ENCODE data around the gene VEGFC. TPM values are rescaled to one million over a fixed set of nuclear protein-coding genes. Genes with fewer than 3 reads are reported as not detected.

Gene VEGFC
- total RNA-seq, 1 donor from 2014 or later: 18.9 TPM

DNA sequence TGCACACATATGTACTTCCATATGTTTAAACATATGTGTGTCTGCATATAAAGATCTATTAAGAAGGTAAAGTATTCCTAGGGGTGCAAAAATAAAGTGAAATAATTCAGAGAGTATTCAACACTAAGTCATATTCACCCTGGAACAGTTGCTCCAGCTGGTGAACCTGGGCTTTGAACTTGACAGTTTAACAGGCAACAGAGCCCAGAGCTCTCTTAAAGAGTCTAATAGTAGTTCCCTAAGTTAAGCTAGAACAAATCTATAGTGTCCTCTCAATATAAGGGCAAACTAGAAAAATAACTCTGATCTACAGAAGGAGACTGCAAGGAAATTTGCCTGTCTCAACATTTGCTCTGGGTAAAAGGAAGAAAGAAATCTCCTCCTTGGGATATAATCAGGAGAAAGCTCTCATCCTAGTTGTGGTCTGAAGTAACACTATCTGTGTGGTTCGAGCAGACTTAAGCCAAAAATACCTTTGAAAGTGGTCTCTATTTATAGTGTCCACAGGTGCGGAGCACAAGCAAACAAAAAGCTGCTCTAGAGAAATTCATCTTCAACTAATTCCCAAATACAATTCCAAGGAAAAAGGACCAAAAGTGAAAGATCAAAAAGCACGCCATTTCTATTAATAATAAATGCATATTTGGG lies 29.9 kb downstream of the VEGFC start:
- DNase-seq (ENCODE audit: low read depth, low spot score): no peak

DNA sequence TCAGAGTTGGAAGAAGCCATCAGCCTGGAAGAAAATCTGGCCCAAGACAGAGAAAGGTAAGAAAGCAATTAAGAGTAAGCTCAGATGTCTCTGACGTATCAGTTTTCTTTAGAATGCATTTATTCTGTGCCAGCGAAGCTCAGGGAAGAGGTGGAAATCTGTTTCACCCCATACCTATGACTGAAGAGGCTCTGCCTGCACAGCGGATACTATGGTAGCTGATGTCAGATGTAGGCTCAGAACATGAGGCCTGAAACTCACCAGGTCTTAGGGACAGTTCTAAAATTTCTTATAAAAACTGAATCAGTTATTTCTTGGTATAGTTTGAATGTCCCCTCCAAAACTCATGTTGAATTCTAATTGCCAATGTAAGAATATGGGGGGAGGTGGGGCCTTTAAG lies 30.9 kb downstream of the VEGFC start:
- DNase-seq (ENCODE audit: low read depth, low spot score): no peak

DNA sequence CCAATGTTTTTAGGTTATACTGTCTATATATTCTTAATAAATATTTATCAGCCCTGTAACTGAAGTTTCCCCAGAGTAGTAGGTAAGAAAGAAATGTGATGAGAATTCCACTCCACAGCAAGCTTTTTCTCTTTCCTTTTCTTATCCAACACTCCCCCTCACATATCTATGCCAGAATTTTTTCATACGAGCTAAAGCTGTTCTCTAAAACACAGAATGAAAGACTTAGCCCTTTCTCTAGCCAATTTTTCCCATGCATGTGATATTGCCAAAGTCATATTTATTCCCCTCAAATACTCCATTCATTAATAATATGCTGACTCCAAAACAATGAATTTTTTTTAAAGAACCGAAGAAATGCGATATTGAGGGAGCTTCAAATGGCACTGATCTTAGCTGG lies 32.3 kb downstream of the VEGFC start:
- no peak for DNase-seq (ENCODE audit: low read depth, low spot score)

DNA sequence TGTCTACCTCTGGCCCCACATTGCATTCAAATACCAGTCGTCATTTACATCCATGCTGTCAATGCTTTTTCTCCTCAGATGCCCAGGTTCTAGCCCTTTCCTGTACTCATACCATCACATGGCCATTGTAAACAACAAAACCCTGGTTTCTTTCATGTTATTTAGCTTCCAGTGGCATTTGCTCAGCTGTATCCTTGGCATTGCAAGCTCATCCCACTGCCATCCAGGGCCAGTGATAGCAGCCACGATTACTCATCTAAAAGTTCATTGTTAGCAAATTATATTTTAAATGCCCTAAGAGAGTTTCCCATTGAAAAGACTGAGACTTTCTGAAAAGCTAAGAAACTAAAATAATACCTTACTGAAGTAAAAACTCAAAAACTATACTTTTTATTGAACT lies 34.0 kb downstream of the VEGFC start:
- DNase-seq (ENCODE audit: low read depth, low spot score): no peak

DNA sequence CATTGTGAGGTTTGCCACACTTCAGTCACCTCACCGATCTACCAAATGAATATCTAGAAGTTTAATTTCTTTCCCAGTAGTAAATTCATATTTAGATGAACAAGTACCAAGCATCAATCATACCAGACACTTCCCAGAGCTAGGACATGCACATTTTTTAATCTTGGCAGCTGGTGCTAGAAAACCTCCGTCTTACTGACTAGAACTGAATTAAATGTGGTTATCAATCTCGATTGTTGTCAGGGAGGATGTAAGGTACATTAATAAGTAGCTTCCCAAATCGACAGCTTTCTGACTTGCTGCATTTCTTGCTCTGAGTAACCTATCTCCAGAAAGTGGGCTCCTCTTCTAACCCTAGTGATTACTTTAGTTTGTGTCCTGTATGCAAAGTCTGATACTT lies 34.4 kb downstream of the VEGFC start:
- DNase-seq (ENCODE audit: low read depth, low spot score): no peak

DNA sequence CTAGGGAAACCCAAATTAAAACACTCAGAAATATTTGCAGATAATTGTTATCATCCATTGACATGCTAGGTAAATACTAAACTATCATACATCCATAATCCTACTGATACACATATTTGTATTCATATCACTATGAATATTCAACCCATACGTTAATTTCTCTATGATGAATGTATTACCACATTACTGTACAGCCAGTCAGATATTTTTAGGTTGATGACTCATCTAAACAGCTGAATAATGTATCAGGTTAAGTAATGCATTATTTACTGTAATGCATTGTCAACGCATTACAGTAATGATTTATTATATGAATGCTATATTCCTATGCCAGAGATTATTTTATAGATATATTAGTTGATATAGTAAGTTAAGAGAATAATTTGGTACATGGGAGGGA lies 37.1 kb downstream of the VEGFC start:
- no peak for DNase-seq (ENCODE audit: low read depth, low spot score)

DNA sequence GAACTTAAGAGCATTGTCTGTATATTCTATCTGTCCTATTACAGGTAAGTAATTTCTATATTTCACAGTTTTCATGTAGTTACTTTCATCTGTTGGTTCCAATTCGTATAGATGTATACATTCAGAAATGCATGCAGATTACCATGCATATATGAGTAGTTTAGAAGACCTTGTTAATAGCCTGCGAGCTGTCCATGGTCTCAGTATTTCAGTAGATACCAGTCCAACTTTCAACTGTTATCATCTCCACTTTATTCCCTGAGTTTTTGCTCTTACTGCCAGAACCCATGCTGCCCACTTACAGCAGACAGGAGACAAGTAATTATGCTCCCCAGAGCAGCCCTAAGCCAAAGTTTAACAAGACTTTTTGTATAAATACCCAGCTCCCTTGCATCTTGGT lies 37.7 kb downstream of the VEGFC start:
- no peak for DNase-seq (ENCODE audit: low read depth, low spot score)

DNA sequence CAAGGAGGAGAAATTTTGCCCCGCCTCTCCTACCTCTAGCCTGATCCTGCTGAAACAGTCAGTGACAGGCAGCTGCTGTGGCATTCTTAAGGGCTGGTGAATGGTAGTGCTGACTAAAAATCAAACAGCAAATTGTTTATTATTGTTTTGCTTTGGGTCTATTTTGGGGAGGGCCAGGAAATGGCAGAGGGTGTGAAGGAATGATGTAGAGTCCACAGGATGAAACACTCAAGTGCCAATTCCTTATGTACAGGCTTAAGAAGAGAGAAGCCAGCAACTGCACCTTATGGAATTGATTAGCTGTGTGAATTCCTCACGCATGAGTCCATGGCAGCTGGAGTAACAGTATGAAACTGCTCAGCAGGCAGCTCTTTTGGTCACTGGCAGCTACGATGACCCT lies 39.7 kb downstream of the VEGFC start:
- no peak for DNase-seq (ENCODE audit: low read depth, low spot score)

DNA sequence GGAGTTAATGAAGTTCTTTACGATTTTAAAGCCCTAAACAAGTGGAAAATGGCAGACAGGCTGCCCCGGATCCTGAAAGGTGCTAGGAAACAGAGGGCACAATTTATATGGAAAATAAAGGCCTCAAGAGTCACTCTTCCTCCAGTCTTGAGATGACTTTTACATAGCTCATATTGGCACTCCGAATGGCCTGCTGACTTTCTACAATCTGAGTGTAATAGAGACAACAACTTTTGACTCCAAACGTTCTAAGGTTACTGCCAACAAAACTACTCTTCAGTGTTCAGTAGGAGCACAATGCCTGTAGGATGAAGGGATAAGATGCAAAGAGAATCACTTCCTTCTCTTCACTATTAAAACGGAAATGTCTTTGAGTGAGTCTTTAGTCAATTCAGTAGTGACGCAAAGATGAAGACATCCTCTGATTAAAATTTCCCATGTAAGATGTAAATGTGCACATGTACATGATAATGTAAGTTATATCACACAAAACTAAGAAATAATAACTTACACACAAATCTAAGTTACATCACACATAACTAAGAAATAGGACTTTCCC lies 40.5 kb downstream of the VEGFC start:
- no peak for DNase-seq (ENCODE audit: low read depth, low spot score)

DNA sequence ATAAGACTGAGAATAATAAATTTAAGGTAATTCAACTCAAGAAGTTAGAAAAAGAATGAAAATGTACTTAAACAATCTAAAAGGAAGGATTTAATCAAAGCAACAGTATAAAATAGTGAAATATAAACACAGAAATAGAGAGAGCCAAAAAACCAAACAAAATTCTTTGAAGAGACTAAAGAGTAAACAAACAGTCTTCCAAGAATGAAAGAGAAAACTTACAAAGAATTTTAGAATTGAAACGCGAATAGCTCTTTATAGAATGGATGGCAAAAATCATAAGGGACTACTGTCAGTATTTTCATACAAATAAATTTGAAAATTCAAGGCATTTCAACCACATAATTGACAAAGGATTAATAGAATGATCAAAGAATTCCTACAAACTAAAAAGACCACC lies 41.7 kb downstream of the VEGFC start:
- DNase-seq (ENCODE audit: low read depth, low spot score): no peak

DNA sequence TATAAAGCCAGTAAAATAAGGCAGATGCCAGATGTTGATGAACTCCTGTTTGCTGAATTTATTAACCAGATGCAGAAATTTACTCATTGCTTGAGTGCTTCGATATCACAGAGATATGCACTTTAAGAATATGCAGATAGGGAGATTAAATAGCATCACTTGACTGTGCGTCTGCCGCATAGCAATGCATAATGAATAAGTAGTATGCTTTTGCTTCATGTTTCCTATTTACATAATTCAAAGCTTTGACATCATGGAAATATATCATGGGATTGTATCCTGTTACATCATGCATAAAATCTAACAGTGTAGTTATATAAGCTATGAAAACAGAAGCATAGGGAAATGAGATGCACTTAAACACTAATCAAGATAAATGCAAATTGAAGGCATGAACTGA lies 45.9 kb downstream of the VEGFC start:
- DNase-seq (ENCODE audit: low read depth, low spot score): no peak

DNA sequence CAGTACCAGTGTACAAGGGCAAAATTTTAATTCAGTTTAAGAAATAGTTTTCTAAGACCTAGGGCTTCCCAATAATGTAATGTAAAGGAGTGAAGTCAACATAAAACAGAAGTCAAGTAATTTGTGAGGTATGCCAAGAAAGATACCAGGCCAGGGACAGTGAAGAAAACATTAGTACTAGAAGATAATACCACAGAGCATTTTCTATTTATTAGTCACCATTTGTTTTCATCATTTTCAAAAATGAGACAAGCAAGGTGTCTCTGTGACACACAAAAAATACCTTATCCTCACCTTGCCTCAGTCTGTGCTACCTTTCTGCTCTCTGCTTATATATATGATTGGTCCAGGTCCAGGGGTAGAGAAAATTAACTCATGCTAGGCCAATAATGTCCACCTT lies 46.8 kb downstream of the VEGFC start:
- DNase-seq (ENCODE audit: low read depth, low spot score): no peak

DNA sequence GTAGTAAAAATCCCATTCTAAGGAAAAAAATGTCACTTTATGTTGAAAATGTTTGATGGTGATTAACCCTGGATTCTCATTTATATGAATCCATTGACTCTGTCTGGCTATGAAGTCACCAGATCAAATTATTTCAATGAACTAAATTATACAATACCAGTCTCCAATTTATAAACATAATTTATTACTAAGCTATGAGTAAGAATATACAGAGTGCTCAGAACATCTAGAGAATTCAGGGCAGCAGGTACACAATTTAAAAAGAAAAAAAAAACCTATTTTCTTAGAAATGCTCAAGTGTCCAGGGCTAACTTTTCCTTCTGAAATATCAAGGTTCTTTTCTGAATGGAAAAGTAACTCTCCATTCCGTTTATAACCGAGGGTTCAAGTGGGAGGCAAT lies 48.6 kb downstream of the VEGFC start:
- DNase-seq (ENCODE audit: low read depth, low spot score): no peak

DNA sequence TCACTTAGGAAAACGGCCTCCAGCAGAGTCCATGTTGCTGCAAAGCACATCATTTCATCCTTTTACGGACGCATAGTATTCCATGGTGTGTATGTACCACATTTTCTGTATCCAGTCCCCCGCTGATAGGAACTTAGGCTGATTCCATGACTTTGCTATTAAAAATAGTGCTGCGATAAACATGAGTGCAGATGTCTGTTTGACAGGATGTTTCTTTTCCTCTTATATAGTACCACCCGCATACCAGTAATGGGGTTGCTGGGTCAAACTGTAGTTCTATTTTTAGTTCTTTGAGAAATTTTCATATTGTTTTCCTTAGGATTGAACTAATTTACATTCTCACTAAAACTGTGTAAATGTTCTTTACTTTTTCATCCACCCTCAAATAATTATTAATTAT lies 50.5 kb downstream of the VEGFC start:
- no peak for DNase-seq (ENCODE audit: low read depth, low spot score)

DNA sequence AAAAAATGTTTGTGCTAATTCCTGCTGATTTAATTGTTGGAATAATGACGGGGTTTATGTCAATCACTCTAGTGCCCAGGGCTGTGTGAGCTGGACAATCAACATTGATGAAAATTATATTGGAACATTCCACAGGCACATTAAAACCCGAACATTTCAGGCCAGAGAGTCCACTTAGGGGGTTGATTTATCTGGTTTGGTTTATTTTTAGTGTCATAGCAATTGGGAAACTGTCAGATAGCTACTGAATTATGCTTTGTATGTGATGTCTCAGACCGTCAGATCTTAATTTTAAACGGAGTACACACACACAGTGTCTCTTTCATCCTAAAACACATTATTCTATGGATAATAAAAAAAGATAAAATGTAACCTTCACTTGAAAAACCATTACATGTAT lies 51.5 kb downstream of the VEGFC start:
- no peak for DNase-seq (ENCODE audit: low read depth, low spot score)

DNA sequence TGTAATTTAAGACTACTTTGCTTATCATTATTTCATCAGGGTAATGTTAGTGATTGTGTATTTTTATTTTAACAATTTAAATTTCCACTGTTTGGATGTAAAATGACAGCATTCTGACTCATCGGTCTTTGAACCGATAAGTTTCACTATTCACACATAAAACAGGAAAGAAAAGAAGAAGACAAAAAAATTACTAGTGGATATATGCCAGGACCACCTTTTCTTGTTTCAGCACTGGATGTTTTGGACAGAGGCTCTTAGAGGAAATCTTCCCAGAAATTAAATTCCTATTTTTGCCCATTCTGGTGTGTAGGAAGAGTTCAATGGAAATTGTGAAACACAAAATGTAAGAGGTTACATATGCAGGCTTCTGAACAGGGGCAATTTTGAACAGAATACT lies 57.4 kb downstream of the VEGFC start:
- no peak for DNase-seq (ENCODE audit: low read depth, low spot score)

DNA sequence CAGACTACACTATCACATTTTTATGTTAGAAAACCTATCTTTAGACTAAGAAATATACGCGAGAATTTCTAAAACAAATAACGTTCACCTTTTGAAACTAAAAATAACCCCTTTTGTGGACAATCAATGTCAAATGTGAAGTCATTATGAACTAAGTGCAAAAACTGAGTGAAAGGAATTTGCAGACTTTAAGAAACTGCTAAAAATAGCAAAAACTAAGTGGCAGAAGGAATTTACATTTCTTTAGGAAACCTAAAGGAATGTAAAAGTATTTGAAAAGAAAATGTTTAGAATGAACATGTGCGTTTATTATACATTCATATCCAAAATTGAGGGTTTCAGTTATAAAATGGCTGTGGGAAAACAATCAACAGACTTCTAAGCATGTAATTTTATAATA lies 58.3 kb downstream of the VEGFC start:
- DNase-seq (ENCODE audit: low read depth, low spot score): no peak

DNA sequence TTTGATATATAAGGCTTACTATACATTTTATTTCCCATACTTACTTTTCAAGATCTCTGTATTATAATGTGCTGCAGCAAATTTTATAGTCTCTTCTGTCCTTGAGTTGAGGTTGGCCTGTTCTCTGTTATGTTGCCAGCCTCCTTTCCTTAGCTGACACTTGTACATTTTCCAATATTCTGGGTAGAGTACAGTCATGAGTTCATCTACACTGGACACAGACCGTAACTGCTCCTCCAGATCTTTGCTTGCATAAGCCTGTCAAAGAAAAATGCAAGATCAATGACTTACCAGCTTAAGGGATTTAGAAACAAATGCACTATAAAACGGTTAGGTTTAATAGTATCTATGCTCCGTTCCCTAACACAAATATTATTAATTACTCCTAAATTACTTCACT lies 63.2 kb downstream of the VEGFC start:
- no peak for DNase-seq (ENCODE audit: low read depth, low spot score)

DNA sequence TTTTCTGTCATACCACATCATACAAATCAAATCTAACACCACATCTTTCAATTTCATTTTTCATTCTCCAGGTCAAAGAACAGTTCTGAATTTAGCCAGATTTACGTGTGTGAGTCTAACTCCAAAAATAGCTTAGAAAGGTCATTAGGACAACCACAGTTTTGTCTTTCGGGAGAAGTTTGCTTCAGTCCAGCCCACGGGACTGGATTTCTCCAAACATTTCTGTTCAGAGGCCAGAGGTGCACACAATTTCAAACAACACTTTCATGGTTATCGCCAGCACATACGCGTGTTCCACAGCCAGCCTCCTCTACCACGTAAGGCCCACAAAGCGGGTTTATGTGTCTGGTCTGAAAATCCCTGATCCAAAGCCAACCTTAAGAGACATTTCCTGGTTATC lies 65.9 kb downstream of the VEGFC start:
- no peak for DNase-seq (ENCODE audit: low read depth, low spot score)

DNA sequence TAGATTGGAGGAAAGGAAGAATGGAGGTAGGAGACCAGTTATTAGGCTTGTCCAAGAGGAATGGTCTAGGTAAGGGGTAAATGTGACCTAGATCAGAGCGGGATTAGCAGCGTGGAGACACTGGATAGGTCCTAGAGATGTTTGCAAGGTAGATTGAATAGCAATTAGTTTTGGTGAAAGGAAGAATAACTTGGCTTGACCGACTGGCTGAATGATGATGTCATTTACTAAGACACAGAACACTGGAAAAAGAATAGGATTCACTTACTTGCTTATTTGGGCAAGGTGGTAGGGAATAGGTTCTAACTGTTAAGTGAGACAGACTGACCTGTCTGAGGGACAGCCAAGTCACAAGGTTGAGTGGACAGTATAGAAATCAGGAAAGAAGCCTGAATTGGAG lies 71.3 kb downstream of the VEGFC start:
- DNase-seq (ENCODE audit: low read depth, low spot score): no peak

DNA sequence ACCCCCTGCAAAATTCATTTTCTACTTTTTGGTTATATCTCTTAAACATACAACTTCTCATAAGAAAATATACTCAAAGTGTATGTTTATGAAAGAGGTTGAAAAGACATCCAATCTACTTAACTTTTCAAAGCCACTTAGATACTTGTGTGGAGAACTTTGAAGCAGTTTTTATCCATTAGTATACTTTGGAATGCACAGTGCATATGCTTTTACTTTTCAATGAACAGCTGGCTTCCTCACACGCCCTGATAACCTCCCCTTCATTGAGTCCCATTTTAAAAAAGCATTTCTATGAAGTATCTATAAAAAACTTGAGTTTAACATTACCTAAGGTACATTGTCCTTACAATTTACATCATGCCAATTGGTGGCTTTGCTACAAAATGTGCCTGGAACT lies 73.8 kb downstream of the VEGFC start:
- no peak for DNase-seq (ENCODE audit: low read depth, low spot score)

DNA sequence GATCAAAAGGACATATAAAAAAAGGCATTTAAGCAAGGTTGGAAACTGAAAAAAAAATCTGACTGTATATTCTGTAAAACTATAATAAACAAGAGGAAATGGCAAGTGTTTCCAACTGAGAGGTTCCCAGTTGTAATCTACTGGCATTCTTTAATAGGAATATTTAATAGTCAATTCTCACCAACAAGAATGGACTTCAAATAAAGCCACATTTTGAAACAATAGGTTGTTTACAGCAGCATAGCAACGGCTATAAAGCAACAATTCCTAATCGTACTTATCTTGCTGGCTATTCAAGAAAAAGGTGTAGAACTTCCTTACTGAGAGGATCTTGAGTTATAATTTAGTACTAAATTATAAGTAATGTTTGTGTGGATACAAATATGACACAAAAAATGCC lies 75.5 kb downstream of the VEGFC start:
- DNase-seq (ENCODE audit: low read depth, low spot score): no peak

DNA sequence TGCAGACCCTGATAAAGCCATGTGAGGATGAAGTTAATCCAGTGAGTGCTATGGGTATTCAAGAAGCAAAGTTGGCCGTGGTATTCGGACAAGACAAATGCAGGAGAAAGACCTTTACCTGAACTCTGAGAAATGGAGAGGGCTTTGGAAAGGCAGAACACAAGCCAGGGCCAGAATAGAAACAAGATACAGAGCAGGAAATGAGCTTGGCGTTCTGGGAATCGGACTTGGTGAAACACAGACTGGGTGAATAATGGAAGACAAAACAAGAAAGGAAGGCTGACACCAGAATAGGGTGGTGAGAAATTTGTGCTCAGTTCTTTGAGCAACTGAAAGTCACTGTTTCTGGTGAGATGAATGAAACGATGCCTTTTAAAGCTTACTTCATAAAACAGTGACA lies 83.3 kb downstream of the VEGFC start:
- peak; percentile 1 for DNase-seq (ENCODE audit: low read depth, low spot score)

DNA sequence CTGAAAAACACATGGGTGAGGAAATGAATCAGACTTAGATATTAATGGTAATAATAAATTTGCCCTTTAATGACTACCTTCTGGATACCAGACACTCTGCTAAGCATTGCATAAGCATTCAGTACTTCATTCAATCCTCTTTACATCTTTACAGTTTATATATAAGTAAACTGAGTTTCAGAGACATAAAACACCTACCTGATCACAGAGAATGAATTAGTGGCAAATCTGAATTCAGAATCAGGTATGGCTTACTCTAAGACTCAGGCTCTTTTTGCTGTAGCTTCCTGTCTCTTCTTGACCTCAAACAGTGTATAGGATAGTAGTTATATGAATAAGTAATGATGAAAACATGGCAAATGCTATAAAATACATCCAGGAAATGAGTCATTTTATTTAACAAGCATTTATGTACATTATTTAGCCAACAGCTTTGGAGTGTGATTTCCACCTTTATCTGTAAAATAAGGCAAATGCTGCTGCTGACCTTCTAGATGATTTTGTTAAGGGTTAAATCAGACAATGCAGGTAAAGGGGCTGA lies 83.9 kb downstream of the VEGFC start:
- no peak for DNase-seq (ENCODE audit: low read depth, low spot score)

All from pulmonary artery endothelial cell (primary cell).